HEK293 (cell line): ENCODE data around the gene MED17.

Experiments
- AEBP2 ChIP-seq: fragments of 450-650 bp; formaldehyde crosslinking; IDR thresholded peaks from 2 replicates; pipeline ENCODE4 v1.5.1; 2016; ENCODE audit warnings: missing biosample characterization, missing genetic modification characterization, borderline replicate concordance
- BCL11A ChIP-seq: fragments of 450-650 bp; formaldehyde crosslinking; IDR thresholded peaks from 2 replicates; pipeline ENCODE4 v1.5.1; 2016; ENCODE audit warnings: low read depth, missing biosample characterization, missing genetic modification characterization
- CTCF ChIP-seq: fragments of 450-650 bp; formaldehyde crosslinking; IDR thresholded peaks from 2 replicates; pipeline ENCODE4 v1.5.1; 2016; ENCODE audit warnings: missing biosample characterization, missing genetic modification characterization
- HOXA7 ChIP-seq: sonication (generic); formaldehyde crosslinking; IDR thresholded peaks from 2 replicates; pipeline ENCODE4 v1.8.1; 2022; ENCODE audit warnings: missing genetic modification reagents, borderline replicate concordance
- MZF1 ChIP-seq: fragments of 450-650 bp; formaldehyde crosslinking; IDR thresholded peaks from 2 replicates; pipeline ENCODE4 v1.5.1; 2017; ENCODE audit warnings: missing biosample characterization, missing genetic modification characterization, borderline replicate concordance
- ZBTB44 ChIP-seq: fragments of 450-650 bp; IDR thresholded peaks from 2 replicates; pipeline ENCODE4 v1.5.1; 2018; ENCODE audit warnings: missing biosample characterization, mild to moderate bottlenecking, missing genetic modification characterization
- ZNF211 ChIP-seq: fragments of 450-650 bp; formaldehyde crosslinking; IDR thresholded peaks from 2 replicates; pipeline ENCODE4 v1.5.1; 2016; ENCODE audit warnings: low read depth, missing biosample characterization, missing genetic modification characterization
- ZNF274 ChIP-seq, 2 experiments: fragments of 200-500 bp in 1 of 2; fragments of 450-650 bp in 1 of 2; sonication (Bioruptor generic) in 1 of 2; formaldehyde crosslinking in 1 of 2; IDR thresholded peaks; 2 replicates each; pipeline versions ENCODE4 v1.5.1 to v1.6.1; 2014 to 2016; ENCODE audit warnings: borderline replicate concordance in 1 of 2, inconsistent platforms in 1 of 2, low read length in 1 of 2, missing biosample characterization in 1 of 2, missing genetic modification characterization in 1 of 2

- TF ChIP-seq ZNF211 (tag by site-specific recombination) (no peak), AEBP2 (tag by site-specific recombination) (no peak), HOXA7 (no peak), CTCF (no peak), MZF1 (no peak), ZBTB44 (tag by site-specific recombination) (no peak), ZNF274 (IDR thresholded peaks at IDR 0.05; ENCODE audit: low read length) (no peak), ZNF274 (tag by site-specific recombination; IDR thresholded peaks at IDR 0.05; ENCODE audit: borderline replicate concordance) (no peak), BCL11A (tag by site-specific recombination) (no peak)
These were observed 77.7 kb downstream of the MED17 start for GRCh38 chr11:93861808-93862207.
